IPS DF 19.7 (cell line): ENCODE data around the gene UNC45A.

Source experiments
- DNase-seq: peaks from one replicate; pipeline ENCODE4 v3.0.0-alpha.2; 2013; ENCODE audit warnings: low read depth, low spot score

The UNC45A gene

GRCh38 chr15:91001209-91001608, 66.1 kb downstream of the UNC45A start:
- no peak for DNase-seq
